ENCODE data around the gene TRDN.

- TF ChIP-seq, protein P1, sequence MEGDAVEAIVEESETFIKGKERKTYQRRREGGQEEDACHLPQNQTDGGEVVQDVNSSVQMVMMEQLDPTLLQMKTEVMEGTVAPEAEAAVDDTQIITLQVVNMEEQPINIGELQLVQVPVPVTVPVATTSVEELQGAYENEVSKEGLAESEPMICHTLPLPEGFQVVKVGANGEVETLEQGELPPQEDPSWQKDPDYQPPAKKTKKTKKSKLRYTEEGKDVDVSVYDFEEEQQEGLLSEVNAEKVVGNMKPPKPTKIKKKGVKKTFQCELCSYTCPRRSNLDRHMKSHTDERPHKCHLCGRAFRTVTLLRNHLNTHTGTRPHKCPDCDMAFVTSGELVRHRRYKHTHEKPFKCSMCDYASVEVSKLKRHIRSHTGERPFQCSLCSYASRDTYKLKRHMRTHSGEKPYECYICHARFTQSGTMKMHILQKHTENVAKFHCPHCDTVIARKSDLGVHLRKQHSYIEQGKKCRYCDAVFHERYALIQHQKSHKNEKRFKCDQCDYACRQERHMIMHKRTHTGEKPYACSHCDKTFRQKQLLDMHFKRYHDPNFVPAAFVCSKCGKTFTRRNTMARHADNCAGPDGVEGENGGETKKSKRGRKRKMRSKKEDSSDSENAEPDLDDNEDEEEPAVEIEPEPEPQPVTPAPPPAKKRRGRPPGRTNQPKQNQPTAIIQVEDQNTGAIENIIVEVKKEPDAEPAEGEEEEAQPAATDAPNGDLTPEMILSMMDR (IDR thresholded peaks at IDR 0.05; ENCODE audit: low read length) = no peak
- TF ChIP-seq EZH2 (IDR thresholded peaks at IDR 0.05; ENCODE audit: borderline replicate concordance, low read length) = no peak
Observed at GRCh38 chr6:123636282-123636681, 468 bp downstream of the TRDN start.
